ENCODE data around the gene PXDN.

The PXDN gene

DNA sequence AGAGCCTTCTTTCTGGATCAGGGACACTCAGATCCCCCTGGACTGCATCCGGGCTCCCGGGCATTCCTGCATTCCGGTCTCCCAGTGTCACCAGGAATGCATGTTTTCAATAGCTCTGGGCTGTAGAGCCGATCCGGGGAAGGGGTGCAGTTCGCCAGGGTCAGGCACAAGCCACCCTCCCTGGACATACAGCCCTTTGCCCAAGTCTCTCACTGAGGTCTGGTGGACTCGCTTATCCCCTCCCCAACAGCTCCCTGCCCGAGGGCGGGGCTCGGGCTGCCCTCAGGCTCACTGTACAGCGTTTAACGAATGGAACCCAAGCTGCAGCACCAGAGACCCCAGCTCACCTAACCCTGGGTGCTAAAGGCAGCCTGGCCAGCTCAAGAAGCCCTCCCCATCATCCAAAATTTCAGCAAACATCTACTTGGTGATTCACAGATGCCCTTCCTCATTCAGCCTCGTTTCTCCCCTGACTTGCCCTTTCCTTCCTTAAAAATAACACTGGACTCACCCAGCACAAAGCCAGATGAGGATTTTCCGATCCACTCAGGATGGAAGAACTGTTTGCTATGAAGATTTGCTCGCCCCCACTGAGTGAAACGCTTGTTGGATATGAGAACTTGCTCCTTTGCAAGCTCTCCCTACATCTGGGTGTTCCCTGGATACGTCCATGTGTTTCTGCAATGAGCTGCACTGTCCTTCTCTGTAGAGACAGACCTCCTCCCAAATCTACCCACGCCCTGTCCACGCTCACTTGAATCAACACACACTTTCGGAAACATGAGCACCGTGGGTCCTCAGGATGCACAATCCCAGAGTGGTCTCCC lies 58.1 kb downstream of the PXDN start:
- ATAC-seq, result peak; percentile 94
- TF ChIP-seq CREB5 (CRISPR knock-in tag; IDR thresholded peaks at IDR 0.05; ENCODE audit: low read depth) (no peak), ESRRG (CRISPR knock-in tag; IDR thresholded peaks at IDR 0.05) (no peak), ZFP3 (CRISPR knock-in tag; IDR thresholded peaks at IDR 0.05) (no peak), RARB (CRISPR knock-in tag; IDR thresholded peaks at IDR 0.05) (no peak), ZNF8 (CRISPR knock-in tag; IDR thresholded peaks at IDR 0.05) (no peak), OSR1 (CRISPR knock-in tag; IDR thresholded peaks at IDR 0.05) (no peak), PPARA (CRISPR knock-in tag; IDR thresholded peaks at IDR 0.05; ENCODE audit: borderline replicate concordance) (no peak)

GRCh38 chr2:1685078-1685956 lies 59.0 kb downstream of the PXDN start:
- ATAC-seq, result no peak; the same call in 1 of the 3 replicates
- no peak for TF ChIP-seq ZFP3 (CRISPR knock-in tag; IDR thresholded peaks at IDR 0.05)
- TF ChIP-seq PPARA (CRISPR knock-in tag; IDR thresholded peaks at IDR 0.05; ENCODE audit: borderline replicate concordance), result no peak
- TF ChIP-seq, protein P1, sequence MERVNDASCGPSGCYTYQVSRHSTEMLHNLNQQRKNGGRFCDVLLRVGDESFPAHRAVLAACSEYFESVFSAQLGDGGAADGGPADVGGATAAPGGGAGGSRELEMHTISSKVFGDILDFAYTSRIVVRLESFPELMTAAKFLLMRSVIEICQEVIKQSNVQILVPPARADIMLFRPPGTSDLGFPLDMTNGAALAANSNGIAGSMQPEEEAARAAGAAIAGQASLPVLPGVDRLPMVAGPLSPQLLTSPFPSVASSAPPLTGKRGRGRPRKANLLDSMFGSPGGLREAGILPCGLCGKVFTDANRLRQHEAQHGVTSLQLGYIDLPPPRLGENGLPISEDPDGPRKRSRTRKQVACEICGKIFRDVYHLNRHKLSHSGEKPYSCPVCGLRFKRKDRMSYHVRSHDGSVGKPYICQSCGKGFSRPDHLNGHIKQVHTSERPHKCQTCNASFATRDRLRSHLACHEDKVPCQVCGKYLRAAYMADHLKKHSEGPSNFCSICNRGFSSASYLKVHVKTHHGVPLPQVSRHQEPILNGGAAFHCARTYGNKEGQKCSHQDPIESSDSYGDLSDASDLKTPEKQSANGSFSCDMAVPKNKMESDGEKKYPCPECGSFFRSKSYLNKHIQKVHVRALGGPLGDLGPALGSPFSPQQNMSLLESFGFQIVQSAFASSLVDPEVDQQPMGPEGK (CRISPR knock-in tag; IDR thresholded peaks at IDR 0.05; ENCODE audit: borderline replicate concordance), result no peak
- no peak for TF ChIP-seq ZNF70 (CRISPR knock-in tag; IDR thresholded peaks at IDR 0.05)
- TF ChIP-seq TCF4 (CRISPR knock-in tag; IDR thresholded peaks at IDR 0.05; ENCODE audit: borderline replicate concordance), result no peak
- TF ChIP-seq, protein P2, sequence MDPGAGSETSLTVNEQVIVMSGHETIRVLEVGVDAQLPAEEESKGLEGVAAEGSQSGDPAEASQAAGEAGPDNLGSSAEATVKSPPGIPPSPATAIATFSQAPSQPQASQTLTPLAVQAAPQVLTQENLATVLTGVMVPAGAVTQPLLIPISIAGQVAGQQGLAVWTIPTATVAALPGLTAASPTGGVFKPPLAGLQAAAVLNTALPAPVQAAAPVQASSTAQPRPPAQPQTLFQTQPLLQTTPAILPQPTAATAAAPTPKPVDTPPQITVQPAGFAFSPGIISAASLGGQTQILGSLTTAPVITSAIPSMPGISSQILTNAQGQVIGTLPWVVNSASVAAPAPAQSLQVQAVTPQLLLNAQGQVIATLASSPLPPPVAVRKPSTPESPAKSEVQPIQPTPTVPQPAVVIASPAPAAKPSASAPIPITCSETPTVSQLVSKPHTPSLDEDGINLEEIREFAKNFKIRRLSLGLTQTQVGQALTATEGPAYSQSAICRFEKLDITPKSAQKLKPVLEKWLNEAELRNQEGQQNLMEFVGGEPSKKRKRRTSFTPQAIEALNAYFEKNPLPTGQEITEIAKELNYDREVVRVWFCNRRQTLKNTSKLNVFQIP (CRISPR knock-in tag; IDR thresholded peaks at IDR 0.05; ENCODE audit: borderline replicate concordance, low read depth), result no peak
- no peak for TF ChIP-seq ZC3H10 (CRISPR knock-in tag; IDR thresholded peaks at IDR 0.05)
- no peak for TF ChIP-seq CREB5 (CRISPR knock-in tag; IDR thresholded peaks at IDR 0.05; ENCODE audit: low read depth)
- TF ChIP-seq SNAI2 (CRISPR knock-in tag; IDR thresholded peaks at IDR 0.05), result no peak
- TF ChIP-seq ARNTL (CRISPR knock-in tag; IDR thresholded peaks at IDR 0.05; ENCODE audit: borderline replicate concordance, low read depth), result no peak
- TF ChIP-seq OSR1 (CRISPR knock-in tag; IDR thresholded peaks at IDR 0.05), result no peak
- no peak for TF ChIP-seq RARB (CRISPR knock-in tag; IDR thresholded peaks at IDR 0.05)
- no peak for TF ChIP-seq GLIS3 (CRISPR knock-in tag; IDR thresholded peaks at IDR 0.05)
- TF ChIP-seq CSRNP3 (CRISPR knock-in tag; IDR thresholded peaks at IDR 0.05), result no peak

DNA sequence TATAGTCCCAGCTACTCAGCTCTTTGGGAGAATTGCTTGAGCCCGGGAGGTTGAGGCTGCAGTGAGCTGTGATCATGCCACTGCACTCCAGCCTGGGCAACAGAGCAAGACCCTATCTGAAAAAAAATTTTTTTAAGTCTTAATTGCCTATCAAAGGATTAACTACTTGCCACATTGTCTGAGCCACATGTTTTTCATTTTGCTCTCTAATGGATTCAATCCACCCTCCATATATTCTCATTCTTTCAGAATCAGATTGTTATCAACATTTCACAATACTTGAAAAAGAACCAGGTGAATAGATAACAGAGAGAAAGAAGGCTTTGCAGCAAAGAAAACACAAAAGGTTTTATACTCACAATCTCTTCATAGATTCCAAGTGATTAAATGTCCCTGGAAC lies 61.0 kb downstream of the PXDN start:
- no peak for ATAC-seq
- TF ChIP-seq ZNF8 (CRISPR knock-in tag; IDR thresholded peaks at IDR 0.05) (no peak), OSR1 (CRISPR knock-in tag; IDR thresholded peaks at IDR 0.05) (no peak), TCF4 (CRISPR knock-in tag; IDR thresholded peaks at IDR 0.05; ENCODE audit: borderline replicate concordance) (peak; percentile 95), SNAI2 (CRISPR knock-in tag; IDR thresholded peaks at IDR 0.05) (peak; percentile 34; the same call in 1 of the 2 replicates), TOX (CRISPR knock-in tag; IDR thresholded peaks at IDR 0.05; ENCODE audit: borderline replicate concordance) (no peak), ESRRG (CRISPR knock-in tag; IDR thresholded peaks at IDR 0.05) (peak; percentile 18; the same call in 1 of the 2 replicates), CREB5 (CRISPR knock-in tag; IDR thresholded peaks at IDR 0.05; ENCODE audit: low read depth) (no peak), BACH2 (CRISPR knock-in tag; IDR thresholded peaks at IDR 0.05; ENCODE audit: borderline replicate concordance) (0 out of 2 replicates have a peak, but pooled peaks have one; percentile 37), ZFP3 (CRISPR knock-in tag; IDR thresholded peaks at IDR 0.05) (no peak), ZC3H10 (CRISPR knock-in tag; IDR thresholded peaks at IDR 0.05) (no peak), ARNTL (CRISPR knock-in tag; IDR thresholded peaks at IDR 0.05; ENCODE audit: borderline replicate concordance, low read depth) (no peak), PPARA (CRISPR knock-in tag; IDR thresholded peaks at IDR 0.05; ENCODE audit: borderline replicate concordance) (no peak), TSHZ2 (CRISPR knock-in tag; IDR thresholded peaks at IDR 0.05) (peak; percentile 71)
